ENCODE measurements around the gene RPE.

RPE gene

GRCh38 chr2:209965723-209966122, 36.7 kb upstream of the RPE start:
- Mint-ChIP-seq H3K9me3 (no peaks in the 10 kb centered on the region), H3K27me3 (ENCODE audit: low read depth) (peaks cover 7% of the 10 kb centered on the region), H3K4me1 (peaks cover 6% of the 10 kb centered on the region), H3K4me3 (no peak overlapping the region), H3K27ac (no peak overlapping the region), H3K36me3 (ENCODE audit: low read depth) (no peaks in the 10 kb centered on the region)
- TF ChIP-seq, protein P1, sequence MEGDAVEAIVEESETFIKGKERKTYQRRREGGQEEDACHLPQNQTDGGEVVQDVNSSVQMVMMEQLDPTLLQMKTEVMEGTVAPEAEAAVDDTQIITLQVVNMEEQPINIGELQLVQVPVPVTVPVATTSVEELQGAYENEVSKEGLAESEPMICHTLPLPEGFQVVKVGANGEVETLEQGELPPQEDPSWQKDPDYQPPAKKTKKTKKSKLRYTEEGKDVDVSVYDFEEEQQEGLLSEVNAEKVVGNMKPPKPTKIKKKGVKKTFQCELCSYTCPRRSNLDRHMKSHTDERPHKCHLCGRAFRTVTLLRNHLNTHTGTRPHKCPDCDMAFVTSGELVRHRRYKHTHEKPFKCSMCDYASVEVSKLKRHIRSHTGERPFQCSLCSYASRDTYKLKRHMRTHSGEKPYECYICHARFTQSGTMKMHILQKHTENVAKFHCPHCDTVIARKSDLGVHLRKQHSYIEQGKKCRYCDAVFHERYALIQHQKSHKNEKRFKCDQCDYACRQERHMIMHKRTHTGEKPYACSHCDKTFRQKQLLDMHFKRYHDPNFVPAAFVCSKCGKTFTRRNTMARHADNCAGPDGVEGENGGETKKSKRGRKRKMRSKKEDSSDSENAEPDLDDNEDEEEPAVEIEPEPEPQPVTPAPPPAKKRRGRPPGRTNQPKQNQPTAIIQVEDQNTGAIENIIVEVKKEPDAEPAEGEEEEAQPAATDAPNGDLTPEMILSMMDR (IDR thresholded peaks at IDR 0.05; ENCODE audit: unreplicated experiment in 3 of 3): no peak

DNA sequence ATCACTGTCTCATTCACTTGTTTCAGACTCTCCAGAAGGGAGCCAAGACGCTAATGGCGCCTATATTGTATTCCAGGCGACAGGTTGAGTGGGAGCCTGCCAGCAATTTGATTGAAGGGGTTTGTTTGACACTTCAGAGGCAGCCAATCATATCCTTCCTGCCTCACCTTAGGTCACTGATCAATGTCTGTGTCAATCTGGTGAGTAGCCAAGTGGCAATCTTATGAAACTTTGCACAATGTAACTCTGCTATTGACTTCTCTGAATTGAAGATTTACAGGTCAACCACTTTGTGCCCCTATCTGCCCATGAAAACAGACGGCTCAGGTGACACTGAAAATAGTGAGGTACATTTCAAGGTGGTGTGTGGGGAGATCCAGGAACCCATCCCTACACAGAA, 32.7 kb upstream of the RPE start:
- Mint-ChIP-seq H3K27ac (no peak overlapping the region), H3K9me3 (no peaks in the 10 kb centered on the region), H3K36me3 (ENCODE audit: low read depth) (no peaks in the 10 kb centered on the region), H3K4me3 (no peak overlapping the region), H3K27me3 (ENCODE audit: low read depth) (peaks cover 14% of the 10 kb centered on the region), H3K4me1 (no peaks in the 10 kb centered on the region)
- TF ChIP-seq, protein P1 (IDR thresholded peaks at IDR 0.05; ENCODE audit: unreplicated experiment in 3 of 3): no peak

- Mint-ChIP-seq H3K27me3 (ENCODE audit: low read depth) (peaks cover 14% of the 10 kb centered on the region), H3K4me3 (no peak overlapping the region), H3K9me3 (no peaks in the 10 kb centered on the region)
These were observed 32.2 kb upstream of the RPE start for GRCh38 chr2:209970271-209970670.

GRCh38 chr2:209970711-209971110, 31.7 kb upstream of the RPE start:
- Mint-ChIP-seq H3K27me3 (ENCODE audit: low read depth) (peaks cover 14% of the 10 kb centered on the region), H3K4me3 (no peak overlapping the region), H3K36me3 (ENCODE audit: low read depth) (no peaks in the 10 kb centered on the region), H3K4me1 (no peaks in the 10 kb centered on the region), H3K9me3 (no peaks in the 10 kb centered on the region), H3K27ac (no peak overlapping the region)
- TF ChIP-seq, protein P1 (IDR thresholded peaks at IDR 0.05; ENCODE audit: unreplicated experiment in 3 of 3): no peak

More at GRCh38 chr2:209970271-209970670, 32.2 kb upstream of the RPE start:
- H3K27ac Mint-ChIP-seq: no peak overlapping the region
- H3K36me3 Mint-ChIP-seq (ENCODE audit: low read depth): no peaks in the 10 kb centered on the region
- TF ChIP-seq, protein P1 (IDR thresholded peaks at IDR 0.05; ENCODE audit: unreplicated experiment in 3 of 3): no peak
- no peaks in the 10 kb centered on the region for H3K4me1 Mint-ChIP-seq

DNA sequence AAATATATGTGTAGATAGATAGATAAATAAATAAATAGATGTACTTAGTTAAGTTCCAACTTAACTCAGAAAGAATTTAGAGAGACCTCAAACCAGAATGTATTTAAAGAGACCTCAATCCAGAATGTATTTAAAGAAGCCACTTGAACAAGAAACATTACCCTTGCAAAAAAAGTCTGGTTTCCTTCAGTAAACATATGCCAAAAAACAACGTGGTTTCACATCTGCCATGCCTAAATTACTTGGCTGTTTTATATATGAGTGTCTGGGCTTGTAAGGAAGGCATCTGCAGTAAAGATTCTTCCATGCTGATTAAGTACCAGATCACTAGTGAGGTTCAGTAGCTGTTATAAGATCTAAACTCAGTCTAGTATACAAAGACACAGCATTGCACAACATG, 29.1 kb upstream of the RPE start:
- H3K4me3 Mint-ChIP-seq: no peak overlapping the region
- H3K9me3 Mint-ChIP-seq: no peaks in the 10 kb centered on the region
- TF ChIP-seq, protein P1 (IDR thresholded peaks at IDR 0.05; ENCODE audit: unreplicated experiment in 3 of 3): no peak
- H3K4me1 Mint-ChIP-seq: no peaks in the 10 kb centered on the region
- peaks cover 11% of the 10 kb centered on the region for H3K27me3 Mint-ChIP-seq (ENCODE audit: low read depth)
- no peaks in the 10 kb centered on the region for H3K36me3 Mint-ChIP-seq (ENCODE audit: low read depth)
- no peak overlapping the region for H3K27ac Mint-ChIP-seq

DNA sequence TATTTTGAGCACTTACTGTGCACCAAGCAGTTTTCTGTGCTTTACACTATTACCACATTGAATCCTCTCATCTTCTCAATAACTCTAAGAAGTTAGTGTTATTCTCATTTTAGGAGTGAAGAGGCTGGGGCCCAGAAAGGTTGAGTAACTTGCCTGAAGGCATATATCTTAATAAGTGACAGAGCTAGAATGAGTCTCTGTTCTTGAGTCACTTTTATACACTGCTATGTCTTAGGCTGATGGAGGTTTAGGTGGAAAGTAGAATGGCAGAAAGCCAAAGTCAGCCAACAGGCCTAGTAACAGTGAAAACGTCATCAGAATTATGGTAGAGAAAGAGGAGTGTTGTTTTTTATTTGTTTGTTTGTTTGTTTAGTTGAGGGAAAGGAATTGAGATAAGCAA, 27.9 kb upstream of the RPE start:
- TF ChIP-seq, protein P1 (IDR thresholded peaks at IDR 0.05; ENCODE audit: unreplicated experiment in 3 of 3): no peak
- Mint-ChIP-seq H3K4me1 (no peaks in the 10 kb centered on the region), H3K27ac (no peak overlapping the region), H3K9me3 (no peaks in the 10 kb centered on the region), H3K4me3 (no peak overlapping the region), H3K36me3 (ENCODE audit: low read depth) (no peaks in the 10 kb centered on the region), H3K27me3 (ENCODE audit: low read depth) (peaks cover 7% of the 10 kb centered on the region)

All from nephron (organoid).